Hepatocyte (in vitro differentiated cells): ENCODE measurements around the gene TOX2.

Source experiments
- EZH2 ChIP-seq: fragments of 200-600 bp; sonication (generic); IDR thresholded peaks from 2 replicates; pipeline ENCODE4 v1.6.1; 2016; ENCODE audit warnings: antibody characterized with exemption, mild to moderate bottlenecking, borderline replicate concordance
- TF ChIP-seq, protein P1 (sequence below): fragments of 200-600 bp; sonication (generic); IDR thresholded peaks from 2 replicates; pipeline ENCODE4 v1.5.1; 2016; ENCODE audit warnings: antibody characterized with exemption, mild to moderate bottlenecking; ENCODE audit not compliant: poor library complexity

DNA sequence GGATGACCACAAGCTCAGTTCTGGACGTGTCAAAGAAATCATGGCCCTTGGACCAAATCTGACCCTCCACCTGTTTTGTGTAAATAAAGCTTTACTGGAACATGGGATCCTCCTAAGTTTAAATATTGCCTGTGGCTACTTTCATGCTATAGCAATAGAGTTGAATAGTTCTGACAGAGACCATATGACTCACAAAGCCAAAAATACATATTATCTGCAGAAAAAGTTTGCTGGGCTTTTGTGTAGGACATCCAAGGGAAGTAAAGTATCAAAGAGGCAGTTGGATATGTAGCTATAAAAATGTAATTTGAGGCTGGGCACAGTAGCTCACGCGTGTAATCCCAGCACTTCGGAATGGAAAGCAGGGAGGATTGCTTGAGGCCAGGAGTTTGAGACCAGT is 78.9 kb downstream of the TOX2 start:
- no peak for TF ChIP-seq EZH2
- TF ChIP-seq, protein P1, sequence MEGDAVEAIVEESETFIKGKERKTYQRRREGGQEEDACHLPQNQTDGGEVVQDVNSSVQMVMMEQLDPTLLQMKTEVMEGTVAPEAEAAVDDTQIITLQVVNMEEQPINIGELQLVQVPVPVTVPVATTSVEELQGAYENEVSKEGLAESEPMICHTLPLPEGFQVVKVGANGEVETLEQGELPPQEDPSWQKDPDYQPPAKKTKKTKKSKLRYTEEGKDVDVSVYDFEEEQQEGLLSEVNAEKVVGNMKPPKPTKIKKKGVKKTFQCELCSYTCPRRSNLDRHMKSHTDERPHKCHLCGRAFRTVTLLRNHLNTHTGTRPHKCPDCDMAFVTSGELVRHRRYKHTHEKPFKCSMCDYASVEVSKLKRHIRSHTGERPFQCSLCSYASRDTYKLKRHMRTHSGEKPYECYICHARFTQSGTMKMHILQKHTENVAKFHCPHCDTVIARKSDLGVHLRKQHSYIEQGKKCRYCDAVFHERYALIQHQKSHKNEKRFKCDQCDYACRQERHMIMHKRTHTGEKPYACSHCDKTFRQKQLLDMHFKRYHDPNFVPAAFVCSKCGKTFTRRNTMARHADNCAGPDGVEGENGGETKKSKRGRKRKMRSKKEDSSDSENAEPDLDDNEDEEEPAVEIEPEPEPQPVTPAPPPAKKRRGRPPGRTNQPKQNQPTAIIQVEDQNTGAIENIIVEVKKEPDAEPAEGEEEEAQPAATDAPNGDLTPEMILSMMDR: no peak
